Activated CD8-positive, alpha-beta memory T cell treated with anti-CD3 and anti-CD28 coated beads for 24 hours (primary cell): Measurements from ENCODE around the gene EIF3F.

Experiments used
- DNase-seq: peaks from one replicate; pipeline ENCODE4 v3.0.0-alpha.2; 2020

The EIF3F gene

GRCh38 chr11:8040261-8040920 lies 53.3 kb downstream of the EIF3F start:
- no peak for DNase-seq

GRCh38 chr11:8040921-8041285 lies 53.8 kb downstream of the EIF3F start:
- DNase-seq, result no peak

DNA sequence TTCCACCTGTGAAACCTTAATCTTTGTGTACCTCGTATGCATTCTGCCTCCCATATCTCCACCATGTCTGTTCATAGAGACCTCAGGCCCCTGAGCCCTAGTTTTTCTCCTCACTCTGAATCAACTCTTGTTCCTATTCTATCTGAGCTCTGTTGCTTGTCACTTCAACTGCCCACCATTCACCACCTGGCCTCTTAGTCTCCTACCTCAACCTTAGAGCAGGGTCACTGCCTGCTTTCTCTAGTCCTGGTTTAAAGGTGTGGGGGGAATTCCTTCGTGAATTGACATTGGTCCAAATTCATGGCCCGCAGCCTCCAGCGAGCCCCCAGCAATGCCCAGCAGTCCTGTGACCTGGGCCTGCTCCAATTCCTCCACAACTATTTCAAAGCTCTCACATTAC lies 54.4 kb downstream of the EIF3F start:
- no peak for DNase-seq

GRCh38 chr11:8043756-8044155 lies 56.6 kb downstream of the EIF3F start:
- no peak for DNase-seq

- no peak for DNase-seq
These were observed 58.7 kb downstream of the EIF3F start for GRCh38 chr11:8045839-8046238.

- DNase-seq, result no peak
These were observed 60.2 kb downstream of the EIF3F start for GRCh38 chr11:8047382-8047781.

- no peak for DNase-seq
These were observed 61.9 kb downstream of the EIF3F start for GRCh38 chr11:8049084-8049483.
